ENCODE measurements around the gene MRPL11. TPM values are rescaled to one million over a fixed set of nuclear protein-coding genes. Genes with fewer than 3 reads are reported as not detected.

MRPL11 gene
- total and polyA plus RNA-seq, 2 of the 13 experiments (the other 11 are each of a cell fraction or from before 2014, with no cell fraction given), result 72.9 to 176 TPM

- TF ChIP-seq ZNF296 (CRISPR knock-in tag; conservative IDR thresholded peaks at IDR 0.05) (no peak; the same call in none of the 2 replicates), ZHX1 (CRISPR knock-in tag; IDR thresholded peaks at IDR 0.05; ENCODE audit: low read depth) (0 out of 2 replicates have a peak, but pooled peaks have one; percentile 14), ZNF709 (CRISPR knock-in tag; IDR thresholded peaks at IDR 0.05) (peak; percentile 56; the same call in 1 of the 2 replicates), ZNF776 (CRISPR knock-in tag; IDR thresholded peaks at IDR 0.05) (peak; percentile 23; the same call in 1 of the 2 replicates), STAG1 (CRISPR knock-in tag; IDR thresholded peaks at IDR 0.05) (no peak), THAP9 (CRISPR knock-in tag; IDR thresholded peaks at IDR 0.05; ENCODE audit: borderline replicate concordance) (no peak), AGO2 (optimal IDR thresholded peaks at IDR 0.05; ENCODE audit: low read depth, low read length) (peak; percentile 73), ZFP90 (CRISPR knock-in tag; IDR thresholded peaks at IDR 0.05; ENCODE audit: borderline replicate concordance) (no peak), MTA1 (CRISPR knock-in tag; IDR thresholded peaks at IDR 0.05; ENCODE audit: borderline replicate concordance) (peak; percentile 52; the same call in 1 of the 2 replicates), SNAPC4 (CRISPR knock-in tag; IDR thresholded peaks at IDR 0.05) (0 out of 2 replicates have a peak, but pooled peaks have one; percentile 22), ZNF713 (CRISPR knock-in tag; IDR thresholded peaks at IDR 0.05) (no peak), CBX5 (CRISPR knock-in tag; IDR thresholded peaks at IDR 0.05; ENCODE audit: borderline replicate concordance) (0 out of 2 replicates have a peak, but pooled peaks have one; percentile 2), JUND (CRISPR knock-in tag; IDR thresholded peaks at IDR 0.05) (peak; percentile 35; the same call in 1 of the 2 replicates), TFE3 (CRISPR knock-in tag; IDR thresholded peaks at IDR 0.05) (0 out of 2 replicates have a peak, but pooled peaks have one; percentile 33), EED (CRISPR knock-in tag; IDR thresholded peaks at IDR 0.05) (peak; percentile 86)
Observed at GRCh38 chr11:66479394-66480116, 40.9 kb upstream of the MRPL11 start (continued).

Data from HepG2 (cell line).